Suprapubic skin (tissue), 4 donors: Measurements from ENCODE around the gene MANEAL. TPM values are rescaled to one million over a fixed set of nuclear protein-coding genes. Genes with fewer than 3 reads are reported as not detected.

ENCODE experiments used
- DNase-seq, 2 donors: peaks; one replicate each; pipeline ENCODE4 v3.0.0-alpha.2; 2019; ENCODE audit warnings: low spot score in 2 of 2
- H3K27ac ChIP-seq: fragments of 200-600 bp; sonication (generic); one replicate; pipeline ENCODE4 v1.5.1; 2019
- H3K27me3 ChIP-seq: fragments of 200-600 bp; sonication (generic); one replicate; pipeline ENCODE4 v1.5.1; 2019
- H3K36me3 ChIP-seq: fragments of 200-600 bp; sonication (generic); one replicate; pipeline ENCODE4 v1.5.1; 2019
- H3K4me1 ChIP-seq: fragments of 200-600 bp; sonication (generic); one replicate; pipeline ENCODE4 v1.5.1; 2019
- H3K4me3 ChIP-seq: fragments of 200-600 bp; sonication (generic); one replicate; pipeline ENCODE4 v1.5.1; 2019; ENCODE audit warnings: mild to moderate bottlenecking
- H3K9me3 ChIP-seq: fragments of 200-600 bp; sonication (generic); one replicate; pipeline ENCODE4 v1.5.1; 2019
- EP300 ChIP-seq: sonication (generic); formaldehyde crosslinking; IDR thresholded peaks from one replicate; pipeline ENCODE4 v1.6.1; 2017; ENCODE audit warnings: antibody characterized with exemption
- POLR2A ChIP-seq, 2 donors: fragments of 450-650 bp; IDR thresholded peaks; one replicate each; pipeline ENCODE4 v1.6.1; 2017; ENCODE audit warnings: antibody characterized with exemption in 2 of 2, mild to moderate bottlenecking in 2 of 2, moderate library complexity in 2 of 2
- POLR2AphosphoS5 ChIP-seq, 3 donors: sonication (generic); formaldehyde crosslinking; IDR thresholded peaks; one replicate each; pipeline ENCODE4 v1.6.1; 2017; ENCODE audit warnings: antibody characterized with exemption in 3 of 3
- whole genome bisulfite sequencing: methylation state at CpG from one replicate; pipeline ENCODE4 v1.1.5; 2018; 5-methylcytosine and 5-hydroxymethylcytosine counted together
- total RNA-seq, 4 donors: library from RNA; depleted of rRNA; stranded (reverse); fragments of >200 nt; gene quantifications; one replicate each; pipeline ENCODE4 v1.1.0, GENCODE V29; 2016
- TF ChIP-seq, protein P1 (sequence below), 2 donors: fragments of 200-600 bp in 1 of 2; fragments of 450-650 bp in 1 of 2; sonication (generic) in 1 of 2; IDR thresholded peaks; one replicate each; pipeline ENCODE4 v1.5.1; 2016 to 2019; ENCODE audit warnings: antibody characterized with exemption in 2 of 2, mild to moderate bottlenecking in 1 of 2, moderate library complexity in 1 of 2

MANEAL gene
- total RNA-seq, 4 donors from 2014 or later = 6.7 to 9.2 (median 7.5) TPM

DNA sequence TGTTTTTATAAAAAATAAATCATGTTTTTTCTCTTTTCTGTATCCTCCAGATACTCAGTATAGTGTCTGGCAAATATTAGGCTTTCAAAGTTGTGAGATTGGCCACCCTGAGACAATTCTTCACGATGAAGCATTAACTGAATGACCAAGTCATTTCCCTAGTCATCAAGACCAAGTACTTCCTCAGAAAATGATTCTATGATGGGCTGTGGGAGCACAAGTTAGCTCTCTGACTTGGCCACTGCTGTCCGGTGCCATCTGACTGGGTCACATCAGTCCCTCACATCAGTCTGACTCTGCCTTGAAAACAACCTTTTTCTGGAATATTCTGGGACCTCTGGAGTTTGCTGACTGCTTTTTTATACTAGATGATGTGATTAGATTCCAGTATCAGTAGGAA, 27.8 kb downstream of the MANEAL start:
- no peaks in the 10 kb centered on the region for H3K4me1 ChIP-seq
- no peaks in the 10 kb centered on the region for H3K9me3 ChIP-seq
- H3K27me3 ChIP-seq = no peaks in the 10 kb centered on the region
- H3K4me3 ChIP-seq = no peak overlapping the region
- 91% methylated on average over 2 of the region's 2 CpGs for WGBS
- DNase-seq = no peak
- H3K36me3 ChIP-seq = peaks cover 79% of the 10 kb centered on the region
- no peak overlapping the region for H3K27ac ChIP-seq
- TF ChIP-seq EP300 (no peak), POLR2AphosphoS5 (IDR thresholded peaks at IDR 0.05) (no peak), POLR2A (IDR thresholded peaks at IDR 0.05) (no peak)
- TF ChIP-seq, protein P1, sequence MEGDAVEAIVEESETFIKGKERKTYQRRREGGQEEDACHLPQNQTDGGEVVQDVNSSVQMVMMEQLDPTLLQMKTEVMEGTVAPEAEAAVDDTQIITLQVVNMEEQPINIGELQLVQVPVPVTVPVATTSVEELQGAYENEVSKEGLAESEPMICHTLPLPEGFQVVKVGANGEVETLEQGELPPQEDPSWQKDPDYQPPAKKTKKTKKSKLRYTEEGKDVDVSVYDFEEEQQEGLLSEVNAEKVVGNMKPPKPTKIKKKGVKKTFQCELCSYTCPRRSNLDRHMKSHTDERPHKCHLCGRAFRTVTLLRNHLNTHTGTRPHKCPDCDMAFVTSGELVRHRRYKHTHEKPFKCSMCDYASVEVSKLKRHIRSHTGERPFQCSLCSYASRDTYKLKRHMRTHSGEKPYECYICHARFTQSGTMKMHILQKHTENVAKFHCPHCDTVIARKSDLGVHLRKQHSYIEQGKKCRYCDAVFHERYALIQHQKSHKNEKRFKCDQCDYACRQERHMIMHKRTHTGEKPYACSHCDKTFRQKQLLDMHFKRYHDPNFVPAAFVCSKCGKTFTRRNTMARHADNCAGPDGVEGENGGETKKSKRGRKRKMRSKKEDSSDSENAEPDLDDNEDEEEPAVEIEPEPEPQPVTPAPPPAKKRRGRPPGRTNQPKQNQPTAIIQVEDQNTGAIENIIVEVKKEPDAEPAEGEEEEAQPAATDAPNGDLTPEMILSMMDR (IDR thresholded peaks at IDR 0.05) = no peak

GRCh38 chr1:37822906-37823815, 29.5 kb downstream of the MANEAL start:
- Histone ChIP-seq H3K4me1 (no peaks in the 10 kb centered on the region), H3K36me3 (peaks cover 74% of the 10 kb centered on the region), H3K4me3 (no peak overlapping the region), H3K27ac (no peak overlapping the region), H3K27me3 (no peaks in the 10 kb centered on the region), H3K9me3 (no peaks in the 10 kb centered on the region)
- no peak for TF ChIP-seq EP300
- TF ChIP-seq POLR2A (IDR thresholded peaks at IDR 0.05) = no peak
- TF ChIP-seq POLR2AphosphoS5 (IDR thresholded peaks at IDR 0.05) = no peak
- TF ChIP-seq, protein P1 (IDR thresholded peaks at IDR 0.05) = no peak
- DNase-seq = no peak
- 88% methylated on average over 9 of the region's 9 CpGs for WGBS

DNA sequence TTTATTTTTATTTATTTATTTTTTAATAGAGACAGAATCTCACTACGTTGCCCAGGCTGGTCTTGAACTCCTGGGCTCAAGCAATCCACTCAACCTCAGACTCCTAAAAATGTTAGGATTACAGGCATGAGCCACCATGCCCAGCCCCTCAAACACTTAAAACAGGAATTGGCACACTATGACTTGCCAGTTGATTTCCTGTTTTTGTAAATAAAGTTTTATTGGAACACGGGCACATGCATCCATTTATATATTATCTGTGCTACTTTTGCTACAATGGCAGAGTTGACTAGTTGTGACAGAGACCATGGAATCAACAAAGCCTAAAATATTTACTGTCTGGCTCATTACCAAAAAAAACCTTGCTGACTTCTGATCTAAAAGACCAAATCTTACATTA, 30.4 kb downstream of the MANEAL start:
- H3K4me3 ChIP-seq = no peak overlapping the region
- TF ChIP-seq POLR2A (IDR thresholded peaks at IDR 0.05) (no peak), POLR2AphosphoS5 (IDR thresholded peaks at IDR 0.05) (no peak), EP300 (no peak)
- H3K9me3 ChIP-seq = no peaks in the 10 kb centered on the region
- no peaks in the 10 kb centered on the region for H3K27me3 ChIP-seq
- DNase-seq = no peak
- 95% methylated on average over 2 of the region's 2 CpGs for WGBS
- no peaks in the 10 kb centered on the region for H3K4me1 ChIP-seq
- peaks cover 74% of the 10 kb centered on the region for H3K36me3 ChIP-seq
- no peak overlapping the region for H3K27ac ChIP-seq

GRCh38 chr1:37825506-37825905, 31.9 kb downstream of the MANEAL start:
- H3K27me3 ChIP-seq = no peaks in the 10 kb centered on the region
- H3K36me3 ChIP-seq = peaks cover 77% of the 10 kb centered on the region
- TF ChIP-seq POLR2AphosphoS5 (IDR thresholded peaks at IDR 0.05) (no peak), EP300 (no peak), POLR2A (IDR thresholded peaks at IDR 0.05) (no peak)
- TF ChIP-seq, protein P1 (IDR thresholded peaks at IDR 0.05) = no peak
- no peaks in the 10 kb centered on the region for H3K4me1 ChIP-seq
- no peak overlapping the region for H3K4me3 ChIP-seq
- no peaks in the 10 kb centered on the region for H3K9me3 ChIP-seq
- H3K27ac ChIP-seq = no peak overlapping the region
- WGBS = 70% methylated on average over 2 of the region's 2 CpGs
- DNase-seq = no peak

DNA sequence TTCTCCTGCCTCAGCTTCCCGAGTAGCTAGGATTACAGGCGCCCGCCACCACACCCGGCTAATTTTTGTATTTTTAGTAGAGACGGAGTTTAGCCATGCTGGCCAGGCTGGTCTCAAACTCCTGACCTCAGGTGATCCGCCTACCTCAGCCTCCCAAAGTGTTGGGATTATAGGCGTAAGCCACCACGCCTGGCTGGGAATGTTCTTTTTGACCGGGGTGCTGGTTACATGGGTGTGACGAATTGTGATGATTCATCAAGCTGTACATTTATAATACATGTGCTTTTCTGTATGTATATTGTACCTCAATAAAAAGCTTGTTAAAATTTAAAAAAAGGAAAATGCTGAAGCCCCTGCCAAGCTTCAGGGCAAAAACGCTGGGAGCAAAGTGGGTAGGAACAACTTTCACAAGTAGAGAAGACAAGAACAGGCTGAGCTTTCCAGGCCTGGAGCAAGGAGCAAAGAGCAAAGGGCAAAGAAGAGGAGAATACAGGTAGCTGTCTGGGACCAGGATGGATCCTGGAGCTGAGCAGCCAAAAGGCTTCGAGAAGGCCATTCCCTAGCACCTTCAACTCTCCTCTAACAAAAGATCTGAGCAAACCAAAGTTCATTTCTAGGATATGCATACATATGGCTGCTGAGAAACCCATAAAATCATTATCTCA, 34.9 kb downstream of the MANEAL start:
- TF ChIP-seq EP300 (no peak), POLR2A (IDR thresholded peaks at IDR 0.05) (no peak), POLR2AphosphoS5 (IDR thresholded peaks at IDR 0.05) (no peak)
- TF ChIP-seq, protein P1 (IDR thresholded peaks at IDR 0.05) = no peak
- no peak overlapping the region for H3K4me3 ChIP-seq
- H3K4me1 ChIP-seq = no peaks in the 10 kb centered on the region
- H3K36me3 ChIP-seq = peaks cover 75% of the 10 kb centered on the region
- no peaks in the 10 kb centered on the region for H3K9me3 ChIP-seq
- WGBS = 91% methylated on average over 12 of the region's 12 CpGs
- DNase-seq = no peak
- no peaks in the 10 kb centered on the region for H3K27me3 ChIP-seq
- no peak overlapping the region for H3K27ac ChIP-seq
